HepG2 (cell line): ENCODE measurements around the gene NRSN2. TPM values are rescaled to one million over a fixed set of nuclear protein-coding genes. Genes with fewer than 3 reads are reported as not detected.

Source experiments
- BRD4 ChIP-seq: sonication (generic); formaldehyde crosslinking; IDR thresholded peaks from 2 replicates; pipeline ENCODE4 v1.4.0; 2020; ENCODE audit warnings: missing genetic modification reagents
- CCAR2 ChIP-seq: fragments of 200-400 bp; formaldehyde crosslinking; optimal IDR thresholded peaks from 2 replicates; pipeline ENCODE3; 2018; ENCODE audit warnings: low read depth, mild to moderate bottlenecking, low read length, moderate library complexity
- DPF2 ChIP-seq: sonication (generic); formaldehyde crosslinking; IDR thresholded peaks from 2 replicates; pipeline ENCODE4 v1.4.0; 2020; ENCODE audit warnings: mild to moderate bottlenecking, low read depth, missing genetic modification reagents, borderline replicate concordance
- ELF1 ChIP-seq: sonication (generic); formaldehyde crosslinking; IDR thresholded peaks from 2 replicates; pipeline ENCODE4 v1.4.0; 2020; ENCODE audit warnings: missing genetic modification reagents
- ELK4 ChIP-seq: sonication (generic); formaldehyde crosslinking; IDR thresholded peaks from 2 replicates; pipeline ENCODE4 v1.9.0; 2021; ENCODE audit warnings: missing genetic modification reagents, borderline replicate concordance
- FOXP1 ChIP-seq, 2 experiments: fragments of 450-650 bp in 1 of 2; IDR thresholded peaks; 2 replicates each; pipeline ENCODE4 v1.6.1; 2017 to 2018; ENCODE audit warnings: antibody characterized with exemption in 1 of 2
- GFI1 ChIP-seq: sonication (generic); formaldehyde crosslinking; IDR thresholded peaks from 2 replicates; pipeline ENCODE4 v1.5.0; 2020; ENCODE audit warnings: missing genetic modification reagents, mild to moderate bottlenecking, borderline replicate concordance
- HNRNPLL ChIP-seq: fragments of 200-400 bp; formaldehyde crosslinking; IDR thresholded peaks from 2 replicates; pipeline ENCODE4 v1.6.1; 2017; ENCODE audit warnings: mild to moderate bottlenecking, low read depth, low read length; ENCODE audit not compliant: poor library complexity, severe bottlenecking
- HOXA5 ChIP-seq: sonication (generic); formaldehyde crosslinking; IDR thresholded peaks from 2 replicates; pipeline ENCODE4 v1.4.0; 2020; ENCODE audit warnings: missing genetic modification reagents
- KLF9 ChIP-seq: IDR thresholded peaks from 2 replicates; pipeline ENCODE4 v1.6.1; 2016; ENCODE audit warnings: low read depth
- MYNN ChIP-seq: sonication (generic); formaldehyde crosslinking; IDR thresholded peaks from 2 replicates; pipeline ENCODE4 v1.4.0; 2020; ENCODE audit warnings: mild to moderate bottlenecking, low read depth, missing genetic modification reagents
- SMAD9 ChIP-seq: sonication (generic); formaldehyde crosslinking; IDR thresholded peaks from 2 replicates; pipeline ENCODE4 v1.5.1; 2020; ENCODE audit warnings: mild to moderate bottlenecking, missing genetic modification reagents
- SOX13 ChIP-seq, 3 experiments: fragments of 450-650 bp in 1 of 3; sonication (generic) in 1 of 3; formaldehyde crosslinking in 1 of 3; IDR thresholded peaks in 2 of 3; conservative IDR thresholded peaks in 1 of 3; 2 replicates each; pipeline versions ENCODE4 v1.5.0 to v1.6.1; 2016 to 2020; ENCODE audit warnings: antibody characterized with exemption in 1 of 3, mild to moderate bottlenecking in 1 of 3, missing compliant biosample characterization in 1 of 3, missing genetic modification reagents in 1 of 3, moderate library complexity in 1 of 3
- THAP11 ChIP-seq: IDR thresholded peaks from 2 replicates; pipeline ENCODE4 v1.6.1; 2016; ENCODE audit warnings: missing biosample characterization, missing genetic modification reagents
- TOPORS ChIP-seq: sonication (generic); formaldehyde crosslinking; IDR thresholded peaks from 2 replicates; pipeline ENCODE4 v1.8.0; 2023; ENCODE audit warnings: mild to moderate bottlenecking, missing genetic modification reagents
- TSC22D2 ChIP-seq: sonication (generic); formaldehyde crosslinking; IDR thresholded peaks from 2 replicates; pipeline ENCODE4 v1.5.1; 2020; ENCODE audit warnings: missing genetic modification reagents, mild to moderate bottlenecking, borderline replicate concordance
- ZNF337 ChIP-seq: sonication (generic); formaldehyde crosslinking; IDR thresholded peaks from 2 replicates; pipeline ENCODE4 v1.5.1; 2020; ENCODE audit warnings: missing genetic modification reagents, low read depth, mild to moderate bottlenecking, borderline replicate concordance
- ZNF558 ChIP-seq: sonication (generic); formaldehyde crosslinking; IDR thresholded peaks from 2 replicates; pipeline ENCODE4 v1.9.0; 2022; ENCODE audit warnings: mild to moderate bottlenecking, missing genetic modification reagents, borderline replicate concordance
- ZNF572 ChIP-seq: sonication (generic); formaldehyde crosslinking; IDR thresholded peaks from 2 replicates; pipeline ENCODE4 v1.5.1; 2020; ENCODE audit warnings: mild to moderate bottlenecking, missing genetic modification reagents
- ZNF605 ChIP-seq: sonication (generic); formaldehyde crosslinking; IDR thresholded peaks from 2 replicates; pipeline ENCODE4 v1.8.0; 2022; ENCODE audit warnings: mild to moderate bottlenecking, missing genetic modification reagents
- ZNF607 ChIP-seq: sonication (generic); formaldehyde crosslinking; IDR thresholded peaks from 2 replicates; pipeline ENCODE4 v1.5.1; 2020; ENCODE audit warnings: missing genetic modification reagents, mild to moderate bottlenecking, borderline replicate concordance
- polyA plus RNA-seq, 8 experiments: library from polyadenylated mRNA; depleted of rRNA in 3 of 8; stranded (reverse) in 7 of 8; unstranded in 1 of 8; fragments of >200 nt; fragmentation: Illumina TruSeq in 4 of 8; extraction: Trizol in 4 of 8; gene quantifications; 2 replicates each; pipeline versions ENCODE4 v1.2.1 to v1.2.3, GENCODE V29; 2011 to 2016; ENCODE audit warnings: low read depth in 4 of 8, missing spikeins in 1 of 8, mixed read lengths in 1 of 8; ENCODE audit not compliant: insufficient read depth in 1 of 8
- total RNA-seq, 5 experiments: library from RNA; depleted of rRNA; stranded (reverse); fragments of >200 nt; fragmentation: Illumina TruSeq; extraction: Trizol; gene quantifications; 2 replicates each; pipeline ENCODE4 v1.2.3, GENCODE V29; 2016; ENCODE audit warnings: low read depth in 1 of 5
- TF ChIP-seq, protein P1 (sequence below): sonication (generic); formaldehyde crosslinking; IDR thresholded peaks from 2 replicates; pipeline ENCODE4 v1.8.0; 2022; ENCODE audit warnings: missing genetic modification reagents, mild to moderate bottlenecking, inconsistent platforms, borderline replicate concordance
- TF ChIP-seq, protein P2 (sequence below): sonication (generic); formaldehyde crosslinking; IDR thresholded peaks from 2 replicates; pipeline ENCODE4 v1.8.1; 2022; ENCODE audit warnings: low read depth, mild to moderate bottlenecking, missing genetic modification reagents

The NRSN2 gene
- total and polyA plus RNA-seq, 2 of the 13 experiments (the other 11 are each of a cell fraction or from before 2014, with no cell fraction given): 32.3 to 49.4 TPM

GRCh38 chr20:401682-402495 is 55.0 kb downstream of the NRSN2 start (continued):
- TF ChIP-seq ZNF337 (CRISPR knock-in tag) (peak; percentile 42; the same call in 1 of the 2 replicates), FOXP1 (IDR thresholded peaks at IDR 0.05) (peak; percentile 40), FOXP1 (CRISPR knock-in tag; IDR thresholded peaks at IDR 0.05) (peak; percentile 47; the same call in 1 of the 2 replicates), HNRNPLL (no peak), TSC22D2 (peak; percentile 55; the same call in 1 of the 2 replicates), SMAD9 (CRISPR knock-in tag) (no peak), SOX13 (IDR thresholded peaks at IDR 0.05) (no peak; the same call in none of the 2 replicates), SOX13 (CRISPR knock-in tag; conservative IDR thresholded peaks at IDR 0.05 in 1 of 2, IDR thresholded peaks at IDR 0.05 in 1 of 2) (peak in 1 of 2 experiments; percentile 90; a peak in 2 of 4 replicates), ZNF558 (peak; percentile 23; the same call in 1 of the 2 replicates), KLF9 (CRISPR knock-in tag) (no peak), MYNN (CRISPR knock-in tag) (0 out of 2 replicates have a peak, but pooled peaks have one; percentile 33), ELK4 (CRISPR knock-in tag) (no peak), ZNF572 (CRISPR knock-in tag) (no peak), ELF1 (peak; percentile 28; the same call in 1 of the 2 replicates), DPF2 (CRISPR knock-in tag) (peak; percentile 80; the same call in 1 of the 2 replicates), CCAR2 (no peak), THAP11 (CRISPR knock-in tag) (peak; percentile 89), ZNF607 (CRISPR knock-in tag) (peak; percentile 17; the same call in 1 of the 2 replicates), BRD4 (CRISPR knock-in tag) (peak; percentile 78; the same call in 1 of the 2 replicates), GFI1 (CRISPR knock-in tag) (no peak), HOXA5 (peak; percentile 34; the same call in 1 of the 2 replicates), ZNF605 (CRISPR knock-in tag) (0 out of 2 replicates have a peak, but pooled peaks have one; percentile 37), TOPORS (CRISPR knock-in tag) (0 out of 2 replicates have a peak, but pooled peaks have one; percentile 51)
- TF ChIP-seq, protein P1, sequence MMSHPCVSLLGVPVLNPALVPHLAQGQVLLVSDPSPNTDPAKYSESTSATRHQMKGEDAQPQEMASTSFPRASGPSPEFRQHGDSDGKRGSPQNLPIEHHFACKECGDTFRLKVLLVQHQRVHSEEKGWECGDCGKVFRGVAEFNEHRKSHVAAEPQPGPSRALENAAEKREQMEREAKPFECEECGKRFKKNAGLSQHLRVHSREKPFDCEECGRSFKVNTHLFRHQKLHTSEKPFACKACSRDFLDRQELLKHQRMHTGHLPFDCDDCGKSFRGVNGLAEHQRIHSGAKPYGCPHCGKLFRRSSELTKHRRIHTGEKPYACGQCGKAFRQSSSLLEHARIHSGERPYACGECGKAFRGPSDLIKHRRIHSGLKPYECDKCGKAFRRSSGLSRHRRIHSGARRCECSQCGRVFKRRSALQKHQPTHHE: peak; percentile 16; the same call in 1 of the 2 replicates
- TF ChIP-seq, protein P2, sequence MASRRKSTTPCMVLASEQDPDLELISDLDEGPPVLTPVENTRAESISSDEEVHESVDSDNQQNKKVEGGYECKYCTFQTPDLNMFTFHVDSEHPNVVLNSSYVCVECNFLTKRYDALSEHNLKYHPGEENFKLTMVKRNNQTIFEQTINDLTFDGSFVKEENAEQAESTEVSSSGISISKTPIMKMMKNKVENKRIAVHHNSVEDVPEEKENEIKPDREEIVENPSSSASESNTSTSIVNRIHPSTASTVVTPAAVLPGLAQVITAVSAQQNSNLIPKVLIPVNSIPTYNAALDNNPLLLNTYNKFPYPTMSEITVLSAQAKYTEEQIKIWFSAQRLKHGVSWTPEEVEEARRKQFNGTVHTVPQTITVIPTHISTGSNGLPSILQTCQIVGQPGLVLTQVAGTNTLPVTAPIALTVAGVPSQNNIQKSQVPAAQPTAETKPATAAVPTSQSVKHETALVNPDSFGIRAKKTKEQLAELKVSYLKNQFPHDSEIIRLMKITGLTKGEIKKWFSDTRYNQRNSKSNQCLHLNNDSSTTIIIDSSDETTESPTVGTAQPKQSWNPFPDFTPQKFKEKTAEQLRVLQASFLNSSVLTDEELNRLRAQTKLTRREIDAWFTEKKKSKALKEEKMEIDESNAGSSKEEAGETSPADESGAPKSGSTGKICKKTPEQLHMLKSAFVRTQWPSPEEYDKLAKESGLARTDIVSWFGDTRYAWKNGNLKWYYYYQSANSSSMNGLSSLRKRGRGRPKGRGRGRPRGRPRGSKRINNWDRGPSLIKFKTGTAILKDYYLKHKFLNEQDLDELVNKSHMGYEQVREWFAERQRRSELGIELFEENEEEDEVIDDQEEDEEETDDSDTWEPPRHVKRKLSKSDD (CRISPR knock-in tag): peak; percentile 76
